ENCODE measurements around the gene CMPK2.
"Not testable (repeated sequence)": the region's sequence is repeated elsewhere in the genome, so short reads cannot be mapped to it uniquely, and the experiment has no call there.

The CMPK2 gene

GRCh38 chr2:6865346-6866274 lies at the start of gene CMPK2:
TSS of gene CMPK2 (minus strand) at chr2:6865907. CDS start at chr2:6865696, 211 bp downstream.
- peak; percentile 55 for DNase-seq (ENCODE audit: low spot score)

DNA sequence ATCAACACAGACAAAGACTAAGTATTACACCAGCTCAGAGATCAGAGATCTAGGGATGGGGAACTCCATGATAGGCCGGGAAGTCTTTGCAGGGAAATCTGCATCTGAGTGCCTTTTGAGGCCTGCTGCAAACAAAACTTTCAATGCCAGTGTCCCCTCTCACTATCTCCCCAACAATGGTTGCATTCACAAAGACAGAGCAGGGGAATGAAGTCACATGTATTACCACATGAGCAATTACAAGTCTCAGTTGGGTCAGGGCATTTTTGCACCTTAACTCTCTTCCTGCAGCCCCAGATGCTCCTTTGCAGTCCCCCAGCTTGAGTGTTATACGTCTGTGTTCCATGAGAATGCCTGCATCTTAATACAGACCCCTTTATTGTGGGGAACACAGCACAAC lies 49.7 kb upstream of the CMPK2 start:
- DNase-seq (ENCODE audit: low spot score), result no peak

DNA sequence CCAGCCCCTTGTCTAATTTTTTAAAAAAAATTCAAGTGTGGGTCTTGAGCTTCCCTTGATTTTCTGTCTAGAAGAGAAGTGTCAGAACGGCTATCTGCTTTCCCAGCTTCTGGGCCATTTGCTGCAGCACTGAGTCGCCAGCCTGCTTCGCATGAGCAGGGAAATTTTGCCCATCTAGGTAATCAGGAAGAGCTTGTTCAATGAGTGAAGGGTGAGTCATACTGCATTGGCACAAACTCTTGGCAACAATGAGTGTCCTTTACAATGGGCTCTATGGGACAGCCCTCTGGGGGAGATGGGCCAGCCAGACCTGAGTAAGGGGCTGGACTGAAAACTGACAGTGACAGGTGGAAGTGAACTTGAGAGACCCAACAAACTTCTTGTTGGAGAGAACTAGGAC lies 49.1 kb upstream of the CMPK2 start:
- DNase-seq (ENCODE audit: low spot score), result no peak

- no peak for DNase-seq (ENCODE audit: low spot score)
These were observed 47.9 kb upstream of the CMPK2 start for GRCh38 chr2:6913415-6914157.

- no peak for DNase-seq (ENCODE audit: low spot score)
These were observed 46.0 kb upstream of the CMPK2 start for GRCh38 chr2:6911721-6912120.

- DNase-seq (ENCODE audit: low spot score), result no peak
These were observed 44.0 kb upstream of the CMPK2 start for GRCh38 chr2:6909431-6910385.

DNA sequence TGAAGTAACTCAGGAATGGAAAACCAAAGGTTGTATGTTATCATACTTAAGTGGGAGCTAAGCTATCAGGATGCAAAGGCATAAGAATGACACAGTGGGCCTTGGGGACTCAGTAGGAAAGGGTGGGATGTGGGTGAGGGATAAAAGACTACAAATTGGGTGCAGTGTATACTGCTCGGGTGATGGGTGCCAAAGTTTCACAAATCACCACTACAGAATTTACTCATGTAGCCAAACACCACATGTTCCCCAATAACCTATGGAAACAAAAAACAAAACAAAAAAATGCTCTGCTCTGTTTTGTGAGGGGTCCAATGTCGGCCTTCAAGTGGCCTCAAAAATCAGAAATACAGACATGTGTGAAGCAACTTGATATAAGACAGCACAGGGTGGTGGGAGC lies 42.6 kb upstream of the CMPK2 start:
- DNase-seq (ENCODE audit: low spot score), result no peak

DNA sequence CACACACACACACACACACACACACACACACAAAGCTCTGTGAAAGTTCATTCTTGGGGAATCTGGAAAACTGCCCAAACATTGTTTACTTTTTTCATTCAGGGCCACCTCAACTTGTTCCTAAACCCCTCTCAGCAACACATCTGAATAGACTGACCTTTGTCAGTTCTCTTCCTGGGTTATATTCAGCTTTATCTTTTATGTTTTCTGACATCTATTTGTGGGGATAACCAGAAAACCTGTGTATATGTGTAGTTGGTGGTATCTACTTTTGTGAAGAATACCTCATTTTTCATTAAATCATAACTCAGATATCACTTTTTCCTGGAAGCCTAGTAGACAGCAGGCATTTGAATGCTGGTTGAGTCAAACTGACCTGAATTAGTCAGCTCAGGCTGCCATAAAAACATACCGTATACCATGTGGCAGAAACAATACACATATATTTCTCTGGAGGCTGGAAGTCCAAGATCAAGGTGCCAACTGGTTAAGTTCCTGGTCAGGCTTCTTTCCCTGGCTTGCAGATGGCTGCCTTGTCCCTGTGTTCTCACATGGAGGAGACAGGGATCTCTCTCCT lies 40.5 kb upstream of the CMPK2 start:
- DNase-seq (ENCODE audit: low spot score), result no peak

GRCh38 chr2:6905668-6906067 lies 40.0 kb upstream of the CMPK2 start:
- no peak for DNase-seq (ENCODE audit: low spot score)

GRCh38 chr2:6902581-6902980 lies 36.9 kb upstream of the CMPK2 start:
- DNase-seq (ENCODE audit: low spot score), result not testable (repeated sequence)

- peak; percentile 55 for DNase-seq (ENCODE audit: low spot score)
These were observed 31.4 kb upstream of the CMPK2 start for GRCh38 chr2:6896930-6897759.

DNA sequence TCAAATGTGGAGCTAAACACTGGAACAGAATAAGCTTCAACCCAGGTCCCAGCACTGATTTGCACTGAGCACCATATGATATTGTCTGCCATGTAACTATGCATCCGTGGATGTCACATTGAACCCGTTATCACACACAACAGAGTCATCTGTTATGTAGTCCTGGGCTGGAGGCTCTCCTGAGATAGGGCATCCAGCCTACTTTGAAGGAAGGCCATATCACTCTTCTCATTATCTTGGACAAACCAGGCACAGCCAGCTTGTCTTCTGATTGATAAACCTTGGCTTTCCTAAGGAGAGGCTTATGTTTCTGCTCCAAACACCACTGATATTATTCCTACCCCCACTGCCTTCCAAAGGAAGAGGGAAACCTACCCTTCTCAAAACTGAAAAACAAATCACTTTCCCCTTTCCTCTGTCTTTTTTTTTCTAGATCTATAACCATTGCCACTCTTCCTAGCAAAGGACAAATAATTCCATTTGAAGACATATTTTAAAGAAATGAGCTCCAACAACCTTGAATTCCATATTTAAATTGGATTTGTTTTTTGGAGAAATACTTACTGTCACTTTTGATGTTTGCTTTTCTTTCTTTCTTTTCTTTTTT lies 28.3 kb upstream of the CMPK2 start:
- no peak for DNase-seq (ENCODE audit: low spot score)

- DNase-seq (ENCODE audit: low spot score), result no peak
These were observed 23.0 kb upstream of the CMPK2 start for GRCh38 chr2:6888724-6889123.

- DNase-seq (ENCODE audit: low spot score), result no peak
These were observed 22.1 kb upstream of the CMPK2 start for GRCh38 chr2:6887751-6888192.

GRCh38 chr2:6885968-6886367 lies 20.3 kb upstream of the CMPK2 start:
- no peak for DNase-seq (ENCODE audit: low spot score)

DNA sequence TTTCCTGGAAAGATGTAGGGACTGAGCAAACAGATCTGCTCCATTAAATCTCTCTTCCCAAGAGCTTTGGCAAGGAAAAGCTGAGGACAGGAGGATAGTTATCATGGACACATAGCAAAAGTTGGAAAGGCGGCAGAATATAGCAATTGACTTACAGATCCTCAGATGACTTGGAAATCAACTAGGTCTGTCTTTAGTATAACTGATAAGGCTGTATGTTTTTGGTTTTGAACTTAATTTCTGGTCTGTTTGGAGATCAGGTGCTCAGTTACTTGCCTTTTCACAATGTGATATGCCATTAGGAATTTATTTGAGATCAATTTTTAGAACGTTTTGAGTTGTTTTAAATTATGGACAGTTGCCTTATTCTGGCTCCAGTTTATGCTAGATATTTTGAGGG lies 19.8 kb upstream of the CMPK2 start:
- DNase-seq (ENCODE audit: low spot score), result no peak

GRCh38 chr2:6883448-6884122 lies 17.9 kb upstream of the CMPK2 start:
- DNase-seq (ENCODE audit: low spot score), result no peak

DNA sequence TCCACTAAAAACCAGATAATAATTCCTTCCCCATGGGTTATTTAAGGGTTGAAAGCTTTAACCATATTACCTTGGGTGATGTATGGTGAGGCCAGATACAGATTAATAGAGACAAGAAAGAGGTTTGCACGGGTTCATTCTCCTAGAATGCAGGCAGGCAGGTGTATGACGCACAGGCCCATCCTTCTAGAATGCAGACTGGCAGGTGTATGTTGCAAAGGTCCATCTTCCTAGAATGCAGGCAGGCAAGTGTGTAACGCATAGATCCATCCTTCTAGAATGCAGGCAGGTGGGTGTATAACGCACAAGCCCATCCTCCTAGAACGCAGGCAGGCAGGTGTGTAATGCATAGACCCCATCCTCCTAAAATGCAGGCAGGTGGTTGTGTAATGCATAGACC lies 15.8 kb upstream of the CMPK2 start:
- no peak for DNase-seq (ENCODE audit: low spot score)

- no peak for DNase-seq (ENCODE audit: low spot score)
These were observed 15.3 kb upstream of the CMPK2 start for GRCh38 chr2:6881046-6881445.

Data from AG08395 (cell line).